Liver (tissue), 9 donors: ENCODE data around the gene PPP4R1. TPM values are rescaled to one million over a fixed set of nuclear protein-coding genes. Genes with fewer than 3 reads are reported as not detected.

Experiments used
- DNase-seq: peaks from one replicate; pipeline ENCODE4 v3.0.0-alpha.2; 2017; ENCODE audit warnings: low spot score
- H3K27ac ChIP-seq, 2 donors: one replicate each; pipeline ENCODE4 v1.7.0; 2013; ENCODE audit warnings: inconsistent platforms in 2 of 2, low read length in 2 of 2, control low read depth in 1 of 2, low read depth in 1 of 2, mild to moderate bottlenecking in 1 of 2
- H3K27me3 ChIP-seq, 4 donors: one replicate each; pipeline versions ENCODE4 v1.6.1 to v1.7.0; 2013; ENCODE audit warnings: low read length in 3 of 4, inconsistent platforms in 1 of 4, mild to moderate bottlenecking in 1 of 4, moderate library complexity in 1 of 4; ENCODE audit not compliant: control insufficient read depth in 4 of 4, insufficient read depth in 4 of 4
- H3K36me3 ChIP-seq, 4 donors: one replicate each; pipeline versions ENCODE4 v1.6.1 to v1.7.0; 2013; ENCODE audit warnings: low read length in 3 of 4, mild to moderate bottlenecking in 3 of 4, low read depth in 1 of 4, moderate library complexity in 1 of 4; ENCODE audit not compliant: control insufficient read depth in 4 of 4, insufficient read depth in 3 of 4
- H3K4me1 ChIP-seq, 4 donors: one replicate each; pipeline versions ENCODE4 v1.6.1 to v1.7.0; 2013; ENCODE audit warnings: low read length in 3 of 4, mild to moderate bottlenecking in 3 of 4, moderate library complexity in 1 of 4; ENCODE audit not compliant: control insufficient read depth in 4 of 4, insufficient read depth in 4 of 4
- H3K4me3 ChIP-seq, 3 donors: one replicate each; pipeline versions ENCODE4 v1.6.1 to v1.7.0; 2013; ENCODE audit warnings: low read length in 3 of 3, control low read depth in 1 of 3, low read depth in 1 of 3, mild to moderate bottlenecking in 1 of 3
- H3K9ac ChIP-seq, 2 donors: one replicate each; pipeline ENCODE4 v1.7.0; 2013; ENCODE audit warnings: low read length in 2 of 2, mild to moderate bottlenecking in 2 of 2, moderate library complexity in 2 of 2, control low read depth in 1 of 2, low read depth in 1 of 2
- H3K9me3 ChIP-seq, 4 donors: one replicate each; pipeline versions ENCODE4 v1.6.1 to v1.7.0; 2013; ENCODE audit warnings: low read length in 3 of 4; ENCODE audit not compliant: control insufficient read depth in 4 of 4
- CTCF ChIP-seq: fragments of 150-350 bp; IDR thresholded peaks from 2 replicates; pipeline ENCODE4 v1.5.1; 2017; ENCODE audit warnings: improper control_type of control experiment, low read depth, low read length; ENCODE audit not compliant: missing input control
- EGR1 ChIP-seq, 2 donors: IDR thresholded peaks; 2 replicates each; pipeline ENCODE4 v1.6.1; 2016 to 2018; ENCODE audit warnings: antibody characterized with exemption in 2 of 2, low read depth in 2 of 2
- FOXA1 ChIP-seq: IDR thresholded peaks from 2 replicates; pipeline ENCODE4 v1.6.1; 2016; ENCODE audit warnings: antibody characterized with exemption
- FOXA2 ChIP-seq: IDR thresholded peaks from 2 replicates; pipeline ENCODE4 v1.6.1; 2016; ENCODE audit warnings: antibody characterized with exemption
- GABPA ChIP-seq, 2 donors: IDR thresholded peaks in 1 of 2; conservative IDR thresholded peaks in 1 of 2; 2 replicates each; pipeline ENCODE4 v1.6.1; 2016; ENCODE audit warnings: antibody characterized with exemption in 2 of 2, mild to moderate bottlenecking in 1 of 2, moderate library complexity in 1 of 2
- HNF4A ChIP-seq, 2 donors: conservative IDR thresholded peaks; 2 replicates each; pipeline ENCODE4 v1.6.1; 2016; ENCODE audit warnings: antibody characterized with exemption in 2 of 2, mild to moderate bottlenecking in 2 of 2
- HNF4G ChIP-seq: IDR thresholded peaks from 2 replicates; pipeline ENCODE4 v1.6.1; 2016; ENCODE audit warnings: antibody characterized with exemption
- JUND ChIP-seq, 2 donors: IDR thresholded peaks; 2 replicates each; pipeline ENCODE4 v1.6.1; 2016; ENCODE audit warnings: antibody characterized with exemption in 2 of 2
- MAX ChIP-seq: IDR thresholded peaks from 2 replicates; pipeline ENCODE4 v1.6.1; 2016; ENCODE audit warnings: antibody characterized with exemption
- NR2F2 ChIP-seq: IDR thresholded peaks from 2 replicates; pipeline ENCODE4 v1.6.1; 2016; ENCODE audit warnings: antibody characterized with exemption
- RAD21 ChIP-seq, 2 donors: IDR thresholded peaks; 2 replicates each; pipeline ENCODE4 v1.6.1; 2016; ENCODE audit warnings: antibody characterized with exemption in 2 of 2, mild to moderate bottlenecking in 2 of 2
- REST ChIP-seq: IDR thresholded peaks from 2 replicates; pipeline ENCODE4 v1.6.1; 2016; ENCODE audit warnings: antibody characterized with exemption, mild to moderate bottlenecking
- RXRA ChIP-seq, 2 donors: IDR thresholded peaks; 2 replicates each; pipeline ENCODE4 v1.6.1; 2017 to 2018; ENCODE audit warnings: antibody characterized with exemption in 2 of 2, mild to moderate bottlenecking in 1 of 2
- SP1 ChIP-seq: IDR thresholded peaks from 2 replicates; pipeline ENCODE4 v1.6.1; 2018; ENCODE audit warnings: antibody characterized with exemption, mild to moderate bottlenecking
- TAF1 ChIP-seq: conservative IDR thresholded peaks from 2 replicates; pipeline ENCODE4 v1.6.1; 2016; ENCODE audit warnings: antibody characterized with exemption, mild to moderate bottlenecking
- YY1 ChIP-seq: IDR thresholded peaks from 2 replicates; pipeline ENCODE4 v1.6.1; 2016; ENCODE audit warnings: antibody characterized with exemption, mild to moderate bottlenecking
- WGBS: extraction: QIAGEN DNeasy Blood & Tissue Kit; methylation state at CpG from one replicate; pipeline ENCODE4 v1.1.7; 2013; 5-methylcytosine and 5-hydroxymethylcytosine counted together
- polyA plus RNA-seq, 2 donors: library from polyadenylated mRNA; stranded (reverse) in 1 of 2; unstranded in 1 of 2; fragments of 200-250 nt in 1 of 2; fragments of >200 nt in 1 of 2; fragmentation: Nextera tagmentation in 1 of 2; extraction: Ambion mirVana in 1 of 2; gene quantifications; one replicate each; pipeline versions ENCODE4 v1.2.1 to v1.2.3, GENCODE V29; 2013 to 2015
- total RNA-seq, 2 donors: library from RNA; depleted of rRNA; stranded (reverse); fragments of >200 nt; gene quantifications; one replicate each; pipeline ENCODE4 v1.2.3, GENCODE V29; 2014
- TF ChIP-seq, protein P1 (sequence below): IDR thresholded peaks from 2 replicates; pipeline ENCODE4 v1.6.1; 2016; ENCODE audit warnings: antibody characterized with exemption
- TF ChIP-seq, protein P2 (sequence below): IDR thresholded peaks from 2 replicates; pipeline ENCODE4 v1.6.1; 2016; ENCODE audit warnings: antibody characterized with exemption
- donor health status: healthy.
- donor health status: healthy.
- donor health status: healthy.
- donor health status: healthy.
- donor health status: healthy.

PPP4R1 gene
- total and polyA plus RNA-seq, 4 donors = 11.7 to 50.8 (median 22.8) TPM

DNA sequence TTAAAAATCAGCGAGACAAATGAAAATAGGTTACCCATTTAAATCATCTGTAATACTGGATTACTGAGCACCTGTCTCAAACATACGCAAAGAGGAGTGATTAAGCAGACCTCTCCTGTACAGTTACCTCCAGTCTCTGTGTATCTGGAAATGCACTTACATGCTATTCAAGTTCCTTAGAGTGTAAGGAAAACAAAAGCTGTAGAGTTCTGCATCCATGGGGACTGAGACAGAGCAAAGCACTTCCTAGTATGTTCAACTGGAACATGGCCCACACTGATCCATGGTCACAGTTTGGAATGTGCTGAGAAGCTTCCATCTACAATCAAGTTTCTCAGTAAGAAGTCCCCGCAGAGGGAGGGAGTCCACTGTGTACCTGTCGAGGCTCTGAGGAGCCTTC, 63.9 kb downstream of the PPP4R1 start:
- Histone ChIP-seq H3K27ac (no peak overlapping the region), H3K4me3 (no peak overlapping the region), H3K9me3 (no peaks in the 10 kb centered on the region), H3K9ac (no peak overlapping the region), H3K27me3 (no peaks in the 10 kb centered on the region), H3K36me3 (peaks cover 5 to 54% (median 40%) of the 10 kb centered on the region in 4 donors), H3K4me1 (peaks cover 0 to 4% (median 0%) of the 10 kb centered on the region in 4 donors)
- TF ChIP-seq, protein P1, sequence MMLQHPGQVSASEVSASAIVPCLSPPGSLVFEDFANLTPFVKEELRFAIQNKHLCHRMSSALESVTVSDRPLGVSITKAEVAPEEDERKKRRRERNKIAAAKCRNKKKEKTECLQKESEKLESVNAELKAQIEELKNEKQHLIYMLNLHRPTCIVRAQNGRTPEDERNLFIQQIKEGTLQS = no peak
- TF ChIP-seq RAD21 (IDR thresholded peaks at IDR 0.05) = no peak
- no peak for TF ChIP-seq HNF4A (conservative IDR thresholded peaks at IDR 0.05)
- no peak for TF ChIP-seq GABPA (IDR thresholded peaks at IDR 0.05 in 1 of 2, conservative IDR thresholded peaks at IDR 0.05 in 1 of 2)
- TF ChIP-seq EGR1 (IDR thresholded peaks at IDR 0.05; ENCODE audit: low read depth in 2 of 2) = no peak
- TF ChIP-seq MAX = no peak
- no peak for TF ChIP-seq CTCF
- TF ChIP-seq FOXA2 = no peak
- TF ChIP-seq JUND (IDR thresholded peaks at IDR 0.05) = no peak
- TF ChIP-seq RXRA (IDR thresholded peaks at IDR 0.05) = no peak
- no peak for TF ChIP-seq YY1
- no peak for TF ChIP-seq FOXA1
- TF ChIP-seq REST = no peak
- no peak for TF ChIP-seq HNF4G
- no peak for TF ChIP-seq TAF1
- TF ChIP-seq NR2F2 = no peak
- TF ChIP-seq, protein P2, sequence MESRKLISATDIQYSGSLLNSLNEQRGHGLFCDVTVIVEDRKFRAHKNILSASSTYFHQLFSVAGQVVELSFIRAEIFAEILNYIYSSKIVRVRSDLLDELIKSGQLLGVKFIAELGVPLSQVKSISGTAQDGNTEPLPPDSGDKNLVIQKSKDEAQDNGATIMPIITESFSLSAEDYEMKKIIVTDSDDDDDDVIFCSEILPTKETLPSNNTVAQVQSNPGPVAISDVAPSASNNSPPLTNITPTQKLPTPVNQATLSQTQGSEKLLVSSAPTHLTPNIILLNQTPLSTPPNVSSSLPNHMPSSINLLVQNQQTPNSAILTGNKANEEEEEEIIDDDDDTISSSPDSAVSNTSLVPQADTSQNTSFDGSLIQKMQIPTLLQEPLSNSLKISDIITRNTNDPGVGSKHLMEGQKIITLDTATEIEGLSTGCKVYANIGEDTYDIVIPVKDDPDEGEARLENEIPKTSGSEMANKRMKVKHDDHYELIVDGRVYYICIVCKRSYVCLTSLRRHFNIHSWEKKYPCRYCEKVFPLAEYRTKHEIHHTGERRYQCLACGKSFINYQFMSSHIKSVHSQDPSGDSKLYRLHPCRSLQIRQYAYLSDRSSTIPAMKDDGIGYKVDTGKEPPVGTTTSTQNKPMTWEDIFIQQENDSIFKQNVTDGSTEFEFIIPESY = no peak
- TF ChIP-seq SP1 = no peak
- WGBS = 97% methylated on average over 4 of the region's 4 CpGs
- no peak for DNase-seq
